ENCODE measurements around the gene LGALS4.

GRCh38 chr19:38765214-38765613, 47.5 kb downstream of the LGALS4 start:
- TF ChIP-seq POLR2A (IDR thresholded peaks at IDR 0.05; ENCODE audit: low read depth, low read length) (no peak), POLR2AphosphoS5 (IDR thresholded peaks at IDR 0.05; ENCODE audit: low read depth, low read length) (no peak), TAF1 (IDR thresholded peaks at IDR 0.05; ENCODE audit: borderline replicate concordance, low read depth, low read length) (no peak)
